Adrenal gland (tissue), 12 donors: Measurements from ENCODE around the gene NDUFS8. TPM values are rescaled to one million over a fixed set of nuclear protein-coding genes. Genes with fewer than 3 reads are reported as not detected.

Experiments
- DNase-seq, 7 donors: peaks; one replicate each; pipeline ENCODE4 v3.0.0-alpha.2; 2019 to 2020
- H3K27ac ChIP-seq, 5 donors: fragments of 200-600 bp; sonication (generic) in 4 of 5; 1 replicate in 3 of 5; 2 replicates in 2 of 5; pipeline versions ENCODE4 v1.5.1 to v1.8.0; 2016 to 2020; ENCODE audit warnings: mild to moderate bottlenecking in 1 of 5
- H3K27me3 ChIP-seq: fragments of 200-600 bp; 2 replicates; pipeline ENCODE4 v1.8.0; 2021
- H3K36me3 ChIP-seq, 2 donors: fragments of 200-600 bp; replicated peaks in 1 of 2; 1 replicate in 1 of 2; 2 replicates in 1 of 2; pipeline versions ENCODE4 v1.5.1 to v1.8.0; 2018 to 2022
- H3K4me1 ChIP-seq, 2 donors: fragments of 200-600 bp; replicated peaks in 1 of 2; 1 replicate in 1 of 2; 2 replicates in 1 of 2; pipeline versions ENCODE4 v1.5.1 to v1.8.0; 2018 to 2021
- H3K4me3 ChIP-seq, 4 donors: fragments of 200-600 bp; sonication (generic) in 3 of 4; one replicate each; pipeline ENCODE4 v1.5.1; 2016 to 2018
- H3K9me3 ChIP-seq, 3 donors: fragments of 200-600 bp; sonication (generic) in 1 of 3; replicated peaks in 1 of 3; 1 replicate in 2 of 3; 2 replicates in 1 of 3; pipeline versions ENCODE4 v1.5.1 to v1.8.0; 2016 to 2021
- CTCF ChIP-seq, 6 experiments: fragments of 450-650 bp in 4 of 6; fragments of 200-600 bp in 2 of 6; sonication (generic) in 1 of 6; IDR thresholded peaks; 1 replicate in 5 of 6; 2 replicates in 1 of 6; pipeline versions ENCODE4 v1.5.1 to v1.8.0; 2016 to 2021; ENCODE audit warnings: antibody characterized with exemption in 6 of 6, mild to moderate bottlenecking in 2 of 6, moderate library complexity in 1 of 6
- POLR2A ChIP-seq, 2 donors: fragments of 450-650 bp; IDR thresholded peaks; one replicate each; pipeline ENCODE4 v1.6.1; 2017; ENCODE audit warnings: antibody characterized with exemption in 2 of 2, mild to moderate bottlenecking in 2 of 2, moderate library complexity in 1 of 2
- WGBS, 4 donors: extraction: QIAGEN DNeasy Blood & Tissue Kit in 2 of 4; methylation state at CpG; one replicate each; pipeline versions ENCODE4 v1.1.5 to v1.1.7; 2013 to 2017; 5-methylcytosine and 5-hydroxymethylcytosine counted together
- intact Hi-C, 2 donors: fragments of 100-400 bp; cut with DNase I; formaldehyde crosslinking; loops; one replicate each; pipeline versions ENCODE4 v1.14.1 to v1.15.0; 2022 to 2023
- polyA plus RNA-seq, 3 donors: library from polyadenylated mRNA; stranded (reverse); fragments of 200-250 nt in 2 of 3; fragments of 350-450 nt in 1 of 3; fragmentation: Illumina TruSeq in 1 of 3; extraction: RNeasy Lipid Tissue Mini Kit (QIAGEN cat#74804) in 1 of 3; gene quantifications; one replicate each; pipeline ENCODE4 v1.2.3, GENCODE V29; 2013 to 2014
- total RNA-seq, 9 donors: library from RNA; depleted of rRNA in 4 of 9; stranded (reverse); fragments of >200 nt in 4 of 9; fragments of 120-200 nt in 1 of 9; fragmentation: NEBNext Ultra II Directional in 1 of 9; extraction: Animal tissue kit (Norgen Biotek cat#: 25700) in 1 of 9; gene quantifications; one replicate each; pipeline versions ENCODE4 v1.1.0 to v1.2.4, GENCODE V29; 2013 to 2023
- donor health status: healthy with polysubstance abuse.
- donor health status: Bipolar disorder and iron deficiency.
- donor health status: DM: yes; HTN: yes; CAD: no.
- donor health status: DM: no; HTN: no; CAD: no.
- donor health status: DM: no; HTN: no; CAD: no.
- donor health status: DM: yes; HTN: yes; CAD: no.

NDUFS8 gene
- total and polyA plus RNA-seq, 12 donors: 199 to 1,037 (median 520) TPM

- peak within 1 kb of the TSS in 3 of 5 donors; percentile 64 to 92 (median 68) for H3K27ac ChIP-seq
- no peaks in the 10 kb centered on the region for H3K27me3 ChIP-seq
- intact Hi-C loops: no loop called here
- DNase-seq: peak; percentile 89 to 94 (median 92)
- H3K4me3 ChIP-seq: peak within 1 kb of the TSS; percentile 40 to 92 (median 64)
- H3K9me3 ChIP-seq: no peaks in the 10 kb centered on the region
- peaks cover under 1 to 12% of the 10 kb centered on the region in 2 donors for H3K4me1 ChIP-seq
- H3K36me3 ChIP-seq: no peaks in the 10 kb centered on the region
- WGBS, 4 donors: 0 to 5% (median 4%) methylated on average over 4 to 64 of the region's 64 CpGs
- TF ChIP-seq POLR2A (IDR thresholded peaks at IDR 0.05): peak in 1 of 2 donors; percentile 64
- TF ChIP-seq CTCF (IDR thresholded peaks at IDR 0.05): no peak
Observed at GRCh38 chr11:68003846-68004550, 26.5 kb upstream of the NDUFS8 start, which contains the start of gene UNC93B1. TSS of gene UNC93B1 (minus strand) at chr11:68004097. CDS start at chr11:68004043, 54 bp downstream.

- 71 to 89% (median 75%) methylated on average over 12 to 14 of the region's 14 CpGs for WGBS, 4 donors
- Histone ChIP-seq H3K9me3 (no peaks in the 10 kb centered on the region), H3K4me3 (no peak overlapping the region), H3K27me3 (no peaks in the 10 kb centered on the region), H3K36me3 (no peaks in the 10 kb centered on the region), H3K27ac (no peak overlapping the region), H3K4me1 (peaks cover 8 to 20% of the 10 kb centered on the region in 2 donors)
- TF ChIP-seq POLR2A (IDR thresholded peaks at IDR 0.05): no peak
- DNase-seq: peak in 1 of 7 donors; percentile 13
- intact Hi-C loops: no loop called here
Observed at GRCh38 chr11:68004551-68005335, 25.7 kb upstream of the NDUFS8 start.

GRCh38 chr11:68006606-68007166 is 23.8 kb upstream of the NDUFS8 start:
- no peak overlapping the region for H3K27ac ChIP-seq
- TF ChIP-seq POLR2A (IDR thresholded peaks at IDR 0.05): no peak
- TF ChIP-seq CTCF (IDR thresholded peaks at IDR 0.05): no peak
- H3K4me1 ChIP-seq: peaks cover 27 to 39% of the 10 kb centered on the region in 2 donors
- DNase-seq: no peak
- H3K27me3 ChIP-seq: no peaks in the 10 kb centered on the region
- no peaks in the 10 kb centered on the region for H3K36me3 ChIP-seq
- H3K9me3 ChIP-seq: no peaks in the 10 kb centered on the region
- whole genome bisulfite sequencing, 4 donors: 84 to 96% (median 95%) methylated on average over 4 to 7 of the region's 7 CpGs
- no peak overlapping the region for H3K4me3 ChIP-seq
- intact Hi-C loops: no loop called here

GRCh38 chr11:68007498-68008380 is 22.7 kb upstream of the NDUFS8 start:
- H3K27ac ChIP-seq: peak overlapping the region in 2 of 5 donors; percentile 92 to 99
- TF ChIP-seq POLR2A (IDR thresholded peaks at IDR 0.05) (no peak), CTCF (IDR thresholded peaks at IDR 0.05) (no peak)
- 78 to 91% (median 84%) methylated on average over 8 to 16 of the region's 16 CpGs for whole genome bisulfite sequencing, 4 donors
- H3K9me3 ChIP-seq: no peaks in the 10 kb centered on the region
- H3K4me3 ChIP-seq: no peak overlapping the region
- H3K36me3 ChIP-seq: no peaks in the 10 kb centered on the region
- DNase-seq: no peak
- intact Hi-C loops: no loop called here
- no peaks in the 10 kb centered on the region for H3K27me3 ChIP-seq
- H3K4me1 ChIP-seq: peaks cover 36 to 48% of the 10 kb centered on the region in 2 donors
